Muscle of arm (tissue), 14 donors: ENCODE results near the gene WDR31. TPM values are rescaled to one million over a fixed set of nuclear protein-coding genes. Genes with fewer than 3 reads are reported as not detected.
A peak's percentile ranks its signal among the peaks of the same experiment; 100 is the strongest.
"Not testable (repeated sequence)": the region's sequence is repeated elsewhere in the genome, so short reads cannot be mapped to it uniquely, and the experiment has no call there.

Experiments
- DNase-seq: peaks from one replicate; pipeline ENCODE4 v3.0.0-alpha.2; 2013
- long read RNA-seq, 11 donors: transcript quantifications; one replicate each; lab custom pipeline, GENCODE V29; 2026
- polyA plus RNA-seq, 12 donors: library from polyadenylated mRNA; unstranded; fragments of 120-200 nt; gene quantifications; one replicate each; pipeline ENCODE4 v1.2.1, GENCODE V29; 2013; ENCODE audit not compliant: insufficient read length in 12 of 12

WDR31 gene
- 1 to 10 TPM in 11 of 12 donors, not detected in 1; 2.1 to 4.8 (median 2.7) TPM for polyA plus RNA-seq
- long read RNA-seq, donor 1 = 0 reads
- long read RNA-seq, donor 2, partial matches to known transcripts = 0 of 1 reads
- long read RNA-seq, donor 2, other reads (novel, unspliced or antisense) = 0 of 1 reads
- long read RNA-seq, donor 3 = 0 reads
- long read RNA-seq, donor 4 = 0 reads
- long read RNA-seq, donor 5 = 0 reads
- long read RNA-seq, donor 6 = 0 reads
- long read RNA-seq, donor 7 = 0 reads
- long read RNA-seq, donor 8 = 0 reads
- long read RNA-seq, donor 9 = 0 reads
- long read RNA-seq, donor 10, full-length matches to known transcripts = 2 of 2 reads
- long read RNA-seq, donor 10, partial matches to known transcripts = 0 of 2 reads
- long read RNA-seq, donor 10, other reads (novel, unspliced or antisense) = 0 of 2 reads
- long read RNA-seq, donor 11, full-length matches to known transcripts = 1 of 1 reads
- long read RNA-seq, donor 11, partial matches to known transcripts = 0 of 1 reads
- long read RNA-seq, donor 11, other reads (novel, unspliced or antisense) = 0 of 1 reads

DNA sequence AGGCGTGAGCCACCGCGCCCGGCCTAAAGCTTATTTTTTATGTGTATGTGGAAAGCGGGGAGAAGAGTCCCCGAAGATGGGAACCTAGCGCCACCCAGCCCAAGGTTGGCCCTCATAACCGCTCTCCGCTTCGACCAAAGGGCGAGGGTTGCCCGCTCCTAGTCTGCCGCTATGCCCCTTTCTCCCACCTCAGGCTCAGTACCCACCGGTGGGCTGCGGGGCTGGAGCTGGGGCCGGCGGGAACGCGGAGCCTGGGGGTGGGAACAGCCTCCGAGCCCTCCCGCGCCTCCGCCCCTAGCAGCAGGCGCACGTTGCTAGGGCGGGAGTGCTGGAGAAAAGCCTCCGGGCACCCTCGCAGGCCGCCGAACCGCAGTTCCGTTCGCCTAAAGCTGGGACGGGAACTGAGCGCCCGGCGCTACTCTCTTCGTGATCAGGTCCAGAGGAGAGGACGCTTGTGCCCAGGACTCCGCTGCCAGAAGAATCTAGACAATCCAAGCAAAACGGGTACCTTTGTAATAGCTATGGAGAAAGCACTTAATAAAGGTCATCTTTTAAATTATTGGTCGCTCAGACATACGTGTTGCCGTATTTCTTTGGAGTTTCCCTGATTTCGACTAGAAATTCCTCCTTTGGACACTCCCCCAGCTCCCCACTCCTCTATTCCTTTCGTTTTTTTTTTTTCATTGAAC is at the start of gene WDR31:
WDR31 (minus strand) TSS at position 265 of the 689 bp plus-strand sequence. CDS start 8,253 bp downstream, outside the sequence.
- DNase-seq = peak; percentile 93

DNA sequence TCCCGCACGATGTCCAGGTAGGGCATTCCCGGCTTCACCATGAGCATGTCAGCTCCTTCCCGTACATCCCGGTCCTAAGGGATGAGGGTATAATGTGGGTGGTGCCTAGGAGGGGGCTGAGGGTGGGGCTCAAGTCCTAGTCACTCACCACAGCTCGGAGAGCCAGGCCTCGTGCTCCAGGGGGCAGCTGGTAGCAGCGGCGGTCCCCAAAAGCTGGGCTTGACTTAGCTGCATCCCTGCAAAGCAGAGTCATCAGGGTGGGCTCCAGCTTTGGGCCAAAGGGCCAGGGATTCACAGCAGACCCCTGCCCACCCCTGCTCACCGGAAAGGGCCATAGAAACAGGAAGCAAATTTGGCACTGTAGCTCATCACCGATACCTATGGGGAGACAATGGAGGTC is 49.4 kb upstream of the WDR31 start:
- no peak for DNase-seq

DNA sequence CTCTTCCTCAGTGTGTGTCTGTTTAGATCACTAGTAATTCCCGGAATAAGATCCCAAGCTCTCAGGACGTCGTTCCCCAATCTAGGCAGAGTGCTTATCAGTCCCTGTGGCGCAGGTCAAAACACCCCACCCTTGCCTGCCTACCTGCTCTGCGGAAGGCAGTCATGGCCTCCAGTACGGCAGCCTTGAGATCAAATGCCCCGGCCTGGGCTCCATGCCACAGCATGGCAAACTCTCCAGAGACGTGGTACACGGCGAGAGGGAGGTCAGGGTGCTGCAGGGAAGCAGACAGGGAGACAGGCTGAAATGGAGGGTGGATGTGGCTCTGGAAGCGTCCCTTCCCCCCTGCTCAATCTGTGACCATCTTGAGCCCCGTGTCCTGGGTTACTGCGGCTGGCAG is 48.8 kb upstream of the WDR31 start:
- no peak for DNase-seq

DNA sequence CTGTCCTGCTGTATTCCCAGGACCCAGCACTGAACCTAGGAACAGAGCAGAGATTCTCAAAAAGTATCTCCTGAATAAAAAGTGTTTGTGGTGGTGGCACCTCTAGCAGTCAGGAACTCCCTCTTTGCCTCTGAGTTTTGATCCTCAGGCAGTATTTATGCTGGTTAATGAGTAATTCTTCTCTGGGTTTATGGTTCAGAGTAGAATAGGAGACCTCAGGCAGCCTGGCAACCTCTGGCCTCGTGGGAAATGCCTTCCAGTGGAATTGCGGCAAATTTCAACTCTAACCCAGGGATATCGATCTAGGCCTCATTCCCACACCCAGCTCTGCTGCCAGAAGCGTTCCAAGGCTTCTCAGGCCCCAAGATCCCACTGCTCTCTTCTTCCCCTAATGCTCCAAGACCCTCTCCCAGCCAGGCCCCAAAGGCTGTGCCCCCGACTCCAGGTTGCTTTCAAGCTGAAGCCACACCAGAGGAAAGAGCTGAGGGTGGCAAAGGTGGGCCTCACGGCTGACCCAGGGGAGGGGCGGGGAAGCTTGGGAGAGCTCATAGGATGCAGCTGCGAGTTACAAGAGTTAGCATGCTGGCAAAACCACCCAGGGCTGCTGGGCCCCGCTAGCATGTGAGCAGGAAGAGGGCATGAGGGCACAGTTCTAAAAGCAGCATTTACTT is 47.6 kb upstream of the WDR31 start:
- DNase-seq = no peak

DNA sequence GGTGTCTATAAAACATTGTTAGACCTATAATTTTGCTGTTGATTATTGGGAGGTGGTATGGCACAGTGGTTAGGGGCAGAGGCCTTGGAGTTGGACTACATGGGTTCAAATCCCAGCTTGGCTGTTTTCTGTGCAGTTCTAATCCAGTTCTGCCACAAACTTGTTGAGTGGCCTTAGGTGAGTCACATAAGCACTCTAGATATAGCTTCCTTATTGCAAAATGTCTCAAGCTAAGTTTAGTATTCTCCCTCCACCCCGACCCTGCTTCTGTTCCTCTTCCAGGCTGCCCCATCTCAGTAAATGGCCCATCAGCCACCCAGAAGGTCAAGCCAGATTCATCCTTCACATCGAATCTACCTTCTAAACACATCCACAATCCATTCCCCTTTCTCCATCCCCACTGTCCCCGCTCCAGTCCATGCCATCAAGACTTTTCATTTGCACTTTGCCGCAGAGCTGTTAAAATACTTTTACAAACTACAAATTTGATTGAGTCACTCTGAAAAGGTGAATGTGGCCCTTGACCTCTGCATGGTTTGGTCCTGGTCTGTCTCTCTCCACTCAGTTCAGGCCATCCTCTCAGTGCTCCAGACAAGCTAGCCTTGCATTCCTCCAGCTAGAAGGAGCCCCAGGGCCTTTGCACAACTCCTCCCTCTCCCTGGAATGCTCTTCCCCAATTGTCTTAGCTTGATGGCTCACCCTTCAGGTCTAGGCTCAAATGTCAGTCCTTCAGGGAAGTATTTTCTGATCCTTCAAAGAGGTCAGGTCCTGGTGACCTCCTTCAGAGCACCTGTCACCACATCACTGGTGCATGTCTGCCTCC is 46.7 kb upstream of the WDR31 start:
- no peak for DNase-seq

DNA sequence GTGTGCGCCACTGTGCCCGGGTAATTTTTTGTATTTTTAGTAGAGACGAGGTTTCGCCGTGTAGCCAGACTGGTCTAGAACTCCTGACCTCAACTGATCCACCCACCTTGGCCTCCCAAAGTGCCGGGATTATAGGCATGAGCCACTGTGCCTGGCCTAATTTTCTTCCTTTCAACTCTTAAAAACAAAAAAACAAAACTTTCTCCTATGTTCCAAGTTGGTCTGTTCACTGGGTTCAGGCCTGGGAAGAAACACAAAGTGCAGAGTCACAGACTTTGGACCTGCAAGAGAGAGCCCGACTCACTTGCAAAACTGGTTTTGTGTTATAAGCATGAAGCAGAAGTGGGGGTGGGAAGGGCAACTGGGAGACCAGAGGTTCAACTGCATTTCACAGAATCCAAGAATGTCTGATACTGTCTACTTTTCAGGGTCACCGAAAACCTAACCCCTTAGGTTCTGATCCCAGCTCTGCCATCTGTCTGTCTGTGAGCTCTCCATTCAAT is 41.9 kb upstream of the WDR31 start:
- DNase-seq = no peak

DNA sequence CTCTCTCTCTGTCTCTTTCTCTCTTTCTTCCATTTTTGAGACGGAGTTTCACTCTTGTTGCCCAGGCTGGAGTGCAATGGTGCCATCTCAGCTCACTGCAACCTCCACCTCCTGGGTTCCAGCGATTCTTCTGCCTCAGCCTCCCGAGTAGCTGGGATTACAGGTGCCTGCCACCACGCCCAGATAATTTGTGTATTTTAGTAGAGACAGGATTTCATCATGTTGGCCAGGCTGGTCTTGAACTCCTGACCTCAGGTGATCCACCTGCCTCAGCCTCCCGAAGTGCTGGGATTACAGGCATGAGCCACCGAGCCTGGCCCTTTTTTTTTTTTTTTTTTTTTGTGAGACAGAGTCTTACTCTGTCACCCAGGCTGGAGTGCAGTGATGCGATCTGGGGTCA is 41.4 kb upstream of the WDR31 start:
- not testable (repeated sequence) for DNase-seq

DNA sequence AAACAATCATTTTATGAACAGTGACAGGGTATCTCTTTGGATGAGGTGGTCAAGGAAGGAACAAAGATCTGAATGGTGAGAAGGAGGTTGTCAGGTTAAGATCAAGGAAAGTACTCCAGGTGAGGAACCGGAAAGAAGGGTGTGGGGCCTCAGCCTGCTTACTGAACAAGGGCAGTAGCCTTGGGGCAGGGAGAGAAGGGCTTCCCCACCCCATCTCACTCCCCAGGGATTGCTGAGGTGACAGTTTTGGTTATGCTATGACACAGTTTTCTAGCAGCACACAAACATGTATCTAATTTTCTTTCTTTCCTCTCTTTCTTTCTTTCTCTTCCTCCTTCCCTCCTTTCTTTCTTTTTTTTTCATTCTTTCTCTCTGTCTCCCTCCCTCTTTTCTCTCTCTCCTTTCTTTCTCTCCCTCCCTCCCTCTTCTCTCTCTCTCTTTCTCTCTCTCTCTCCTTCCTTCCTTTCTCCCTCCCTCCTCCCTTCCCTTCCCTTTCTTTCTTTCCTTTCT is 40.8 kb upstream of the WDR31 start:
- DNase-seq = no peak

DNA sequence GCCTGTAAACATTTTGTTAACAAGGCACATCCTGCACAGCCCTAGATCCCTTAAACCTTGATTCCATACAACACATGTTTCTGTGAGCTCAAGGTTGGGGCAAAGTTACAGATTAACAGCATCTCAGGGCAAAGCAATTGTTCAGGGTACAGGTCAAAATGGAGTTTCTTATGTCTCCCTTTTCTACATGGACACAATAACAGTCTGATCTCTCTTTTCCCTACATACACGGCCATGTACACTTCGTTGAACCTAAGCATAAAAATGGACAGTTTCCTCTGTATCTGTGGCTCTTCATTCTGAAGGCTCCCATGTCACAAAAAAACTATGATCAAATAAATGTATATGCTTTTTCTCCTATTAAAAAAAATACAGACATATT is 39.7 kb upstream of the WDR31 start:
- not testable (repeated sequence) for DNase-seq

DNA sequence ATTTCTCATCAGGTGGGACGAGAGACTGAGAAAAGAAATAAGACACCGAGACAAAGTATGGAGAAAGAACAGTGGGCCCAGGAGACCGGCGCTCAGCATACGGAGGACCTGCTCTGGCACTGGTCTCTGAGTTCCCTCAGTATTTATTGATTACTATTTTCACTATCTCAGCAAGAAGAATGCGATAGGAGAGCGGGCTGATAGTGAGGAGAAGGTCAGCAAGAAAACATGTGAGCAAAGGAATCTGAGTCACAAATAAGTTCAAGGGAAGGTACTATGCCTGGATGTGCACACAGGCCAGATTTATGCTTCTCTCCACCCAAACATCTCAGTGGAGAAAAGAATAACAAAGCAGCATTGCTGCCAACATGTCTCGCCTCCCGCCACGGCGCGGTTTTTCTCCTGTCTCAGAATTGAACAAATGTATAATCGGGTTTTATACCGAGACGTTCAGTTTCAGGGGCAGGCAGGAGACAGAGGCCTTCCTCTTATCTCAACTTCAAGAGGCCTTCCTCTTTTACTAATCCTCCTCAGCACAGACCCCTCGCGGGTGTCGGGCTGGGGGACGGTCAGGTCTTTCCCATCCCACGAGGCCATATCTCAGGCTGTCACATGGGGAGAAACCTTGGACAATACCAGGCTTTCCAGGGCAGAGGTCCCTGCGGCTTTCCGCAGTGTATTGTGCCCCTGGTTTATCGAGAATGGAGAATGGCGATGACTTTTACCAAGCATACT is 39.2 kb upstream of the WDR31 start:
- DNase-seq = not testable (repeated sequence)

DNA sequence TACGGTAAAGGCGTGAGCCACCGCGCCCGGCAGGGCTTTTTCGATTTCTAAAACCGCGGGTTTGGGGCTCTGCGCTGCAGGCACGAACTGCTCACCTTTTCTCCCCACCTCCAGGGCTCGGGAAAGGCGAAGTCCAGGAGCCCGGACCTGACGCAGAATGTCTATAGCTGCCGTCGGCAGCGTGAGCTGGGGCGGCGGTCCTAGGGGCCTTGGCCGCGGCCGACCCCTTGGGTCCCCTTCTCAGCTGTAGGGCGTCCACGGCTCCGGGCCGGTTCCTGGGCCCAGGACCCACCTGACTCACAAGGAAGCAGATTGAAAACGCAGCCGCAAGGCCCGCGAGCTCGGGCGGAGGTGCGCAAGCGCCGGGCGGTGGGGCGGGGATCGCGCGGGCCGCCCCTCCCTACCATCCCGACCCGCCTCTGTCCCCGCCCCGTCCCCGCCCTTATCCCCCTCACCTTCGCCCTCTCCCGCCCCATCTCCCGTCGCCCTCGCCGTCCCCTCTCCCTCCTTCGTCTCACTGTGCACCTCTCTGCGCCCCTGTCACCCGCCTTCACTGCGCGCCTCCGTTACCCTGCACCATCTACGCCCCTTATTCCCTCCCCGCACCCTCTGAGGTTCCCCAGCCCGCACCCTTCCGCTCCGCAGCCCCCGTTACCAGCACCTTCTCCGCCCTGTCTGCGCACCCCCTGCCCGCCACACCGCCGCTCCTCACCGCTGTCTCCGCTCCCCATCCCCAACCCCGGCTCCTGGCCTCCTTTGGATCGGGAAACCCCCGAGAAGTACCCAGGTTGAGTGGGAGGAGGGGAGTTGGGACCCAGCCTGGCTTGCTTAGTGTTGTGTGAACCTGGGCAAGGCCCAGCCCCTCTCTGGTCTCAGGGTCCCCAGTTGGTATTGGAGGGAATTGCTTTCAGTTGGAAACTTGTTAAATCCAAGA is 36.8 kb upstream of the WDR31 start, which contains the start of gene HDHD3:
HDHD3 (minus strand) TSS at position 353 of the 934 bp plus-strand sequence. CDS start 2,632 bp downstream, outside the sequence.
- DNase-seq = peak; percentile 51

DNA sequence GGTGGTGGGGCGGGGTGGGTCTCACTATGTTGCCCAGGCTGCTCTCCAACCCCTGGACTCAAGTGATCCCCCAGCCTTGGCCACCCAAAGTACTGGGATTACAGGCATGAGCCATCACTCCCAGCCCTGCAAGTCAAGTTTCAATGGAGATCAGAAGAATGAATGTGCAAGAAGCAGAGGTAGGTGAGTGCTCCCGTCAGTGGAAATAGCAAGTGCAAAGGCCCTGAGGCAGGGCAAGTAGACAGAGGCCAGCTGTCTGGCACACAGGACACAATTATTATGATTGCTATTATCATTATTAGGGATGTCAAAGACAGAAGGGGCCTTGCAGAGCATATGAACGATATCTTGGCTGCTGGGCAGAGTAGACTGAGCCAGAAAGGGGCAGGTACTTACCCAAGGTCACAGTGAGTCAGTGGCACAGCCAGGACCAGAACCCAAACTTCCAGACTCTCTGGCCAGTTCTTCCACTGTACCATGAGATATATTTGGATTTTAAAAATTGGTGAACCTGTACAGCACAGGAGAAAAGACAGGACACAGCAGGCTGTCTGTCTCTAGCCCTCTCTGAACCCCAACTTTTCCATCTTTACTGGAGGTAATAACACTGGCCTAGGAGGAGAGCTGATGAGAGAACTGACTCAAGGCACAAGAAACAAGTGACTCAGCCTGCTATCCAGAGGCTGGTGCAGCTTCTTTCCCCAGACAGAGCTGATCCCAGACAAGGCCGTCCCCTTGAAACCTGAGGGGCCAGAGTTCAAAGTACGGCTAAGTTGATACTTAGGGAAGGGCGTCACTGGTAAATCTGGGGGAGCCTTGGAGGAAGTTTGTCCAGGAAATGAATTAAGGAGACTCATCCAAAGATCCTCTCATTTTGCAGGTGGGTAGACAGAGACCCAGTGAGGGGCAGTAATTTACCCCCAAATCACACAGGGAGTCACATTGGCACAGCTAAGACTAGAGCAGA is 35.3 kb upstream of the WDR31 start:
- DNase-seq = no peak

DNA sequence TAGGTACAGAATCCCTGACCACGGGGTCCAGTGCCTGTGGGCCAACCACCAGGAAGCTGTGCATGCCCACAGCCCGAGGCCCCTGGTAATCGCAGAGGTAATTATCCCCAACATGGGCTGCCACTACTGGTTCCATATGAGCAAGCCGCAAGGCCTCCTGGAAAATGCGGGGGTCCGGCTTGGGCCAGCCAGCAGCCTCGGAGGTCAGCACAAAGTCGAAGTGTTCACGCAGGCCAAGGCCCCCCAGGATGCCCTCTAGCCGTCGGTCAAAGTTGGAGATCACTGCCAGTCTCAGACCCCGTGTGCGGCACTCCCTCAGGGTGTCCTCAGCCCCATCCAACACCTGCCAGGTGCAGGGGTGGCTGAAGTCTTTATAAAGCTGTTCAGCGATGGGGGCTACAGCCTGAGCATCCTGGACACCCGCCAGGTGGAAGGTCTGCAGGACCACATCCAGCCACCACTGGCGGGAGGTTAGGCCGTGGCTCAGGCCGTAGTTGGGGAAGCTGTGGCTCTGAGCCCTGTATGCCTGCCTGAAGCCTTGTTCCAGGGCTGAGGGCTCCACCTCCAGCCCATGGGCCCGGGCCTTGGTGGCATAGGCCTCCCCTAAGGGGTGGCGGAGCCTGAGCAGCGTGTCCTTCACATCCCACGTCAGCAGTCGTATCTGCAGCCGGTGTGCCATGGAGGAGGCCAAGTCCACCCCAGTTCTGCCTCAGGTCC is 33.8 kb upstream of the WDR31 start:
- no peak for DNase-seq

DNA sequence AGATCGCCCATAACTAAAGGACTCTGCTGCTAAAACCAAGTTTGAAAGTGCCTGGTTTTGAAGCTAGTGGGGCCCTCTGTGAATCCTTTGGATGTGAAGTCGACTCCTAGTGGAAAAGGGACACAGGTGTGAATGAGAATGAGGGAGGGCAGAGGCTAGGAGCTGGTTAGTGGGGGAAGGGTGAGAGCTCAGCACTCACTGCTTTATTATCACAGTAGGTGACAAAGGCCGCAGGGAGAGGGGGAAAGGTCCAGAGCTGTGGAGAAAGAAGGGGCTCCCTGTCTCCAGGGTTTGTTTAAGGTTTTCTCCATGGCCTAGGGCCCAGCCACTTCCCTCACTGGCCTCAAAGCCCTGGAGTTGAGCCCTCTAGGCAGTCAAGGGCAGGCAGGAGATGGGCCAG is 33.2 kb upstream of the WDR31 start:
- no peak for DNase-seq

DNA sequence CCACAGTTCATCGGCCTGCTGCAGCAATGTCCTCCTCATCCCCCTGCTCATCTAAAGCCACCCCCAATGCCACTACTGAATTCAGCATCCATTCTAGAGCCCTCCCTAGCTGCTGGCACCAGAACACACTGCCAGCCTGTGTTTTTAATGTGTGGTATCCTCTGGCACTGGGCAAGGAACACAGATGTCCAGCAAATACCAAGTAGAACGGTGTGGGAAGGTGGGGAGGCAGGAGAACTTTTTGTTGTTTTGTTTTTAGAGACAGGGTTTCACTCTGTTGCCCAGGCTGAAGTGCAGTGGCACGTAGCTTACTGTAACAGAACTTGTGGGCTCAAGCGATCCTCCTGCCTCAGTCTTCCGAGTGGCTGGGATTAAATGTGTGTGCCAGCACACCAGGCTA is 32.0 kb upstream of the WDR31 start:
- DNase-seq = no peak

DNA sequence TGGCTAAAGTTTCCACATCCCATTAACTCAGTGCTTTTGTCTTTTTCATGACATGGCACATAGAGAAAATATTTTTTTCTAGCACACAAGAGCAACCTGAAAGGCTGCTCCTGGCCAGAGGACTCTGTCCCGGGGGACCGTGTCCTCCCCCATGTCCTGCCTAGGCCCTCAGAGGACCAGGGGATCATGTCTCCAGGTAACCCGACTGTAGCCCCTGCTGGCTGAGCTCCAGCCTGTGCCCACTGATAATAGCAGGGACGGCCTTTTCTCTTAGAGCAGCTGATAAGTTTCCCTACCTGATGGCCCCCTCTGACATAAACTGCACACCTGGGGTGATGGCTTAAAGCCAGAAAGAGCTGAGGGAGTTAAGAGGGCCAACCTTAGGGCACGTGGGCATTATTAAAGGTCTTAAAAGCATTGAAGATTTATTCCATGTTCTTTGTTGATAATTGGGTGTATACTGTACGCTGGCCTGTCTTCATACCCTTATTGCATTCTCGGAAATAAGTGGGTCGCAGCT is 30.8 kb upstream of the WDR31 start:
- no peak for DNase-seq

DNA sequence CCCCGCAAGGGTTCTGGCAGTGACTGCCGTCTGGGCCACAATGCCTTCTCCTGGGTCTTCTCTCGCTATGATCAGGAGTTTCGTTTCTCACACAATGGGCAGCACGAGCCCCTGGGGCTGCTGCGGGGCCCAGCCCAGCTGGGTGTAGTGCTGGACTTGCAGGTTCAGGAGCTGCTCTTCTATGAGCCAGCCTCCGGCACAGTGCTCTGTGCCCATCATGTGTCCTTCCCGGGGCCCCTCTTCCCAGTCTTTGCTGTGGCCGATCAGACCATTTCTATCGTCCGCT is 29.7 kb upstream of the WDR31 start:
- DNase-seq = no peak
